Posterior vena cava (tissue), 2 donors: ENCODE results near the gene RNF224. TPM values are rescaled to one million over a fixed set of nuclear protein-coding genes. Genes with fewer than 3 reads are reported as not detected.

Experiments
- DNase-seq: peaks from one replicate; pipeline ENCODE4 v3.0.0-alpha.2; 2020; ENCODE audit warnings: low spot score
- intact Hi-C, 2 donors: fragments of 100-400 bp; cut with DNase I; formaldehyde crosslinking; loops; one replicate each; pipeline versions ENCODE4 v1.14.1 to v1.14.2; 2022 to 2023
- total RNA-seq, 2 donors: library from RNA; stranded (reverse); fragmentation: NEBNext Ultra II Directional; extraction: Animal tissue kit (Norgen Biotek cat#: 25700); gene quantifications; one replicate each; pipeline ENCODE4 v1.2.1, GENCODE V29; 2021
- donor health status: DM: yes; HTN: yes; CAD: no.
- donor health status: DM: yes; HTN: yes; CAD: no.

RNF224 gene
- total RNA-seq, 2 donors from 2014 or later = not detected

DNA sequence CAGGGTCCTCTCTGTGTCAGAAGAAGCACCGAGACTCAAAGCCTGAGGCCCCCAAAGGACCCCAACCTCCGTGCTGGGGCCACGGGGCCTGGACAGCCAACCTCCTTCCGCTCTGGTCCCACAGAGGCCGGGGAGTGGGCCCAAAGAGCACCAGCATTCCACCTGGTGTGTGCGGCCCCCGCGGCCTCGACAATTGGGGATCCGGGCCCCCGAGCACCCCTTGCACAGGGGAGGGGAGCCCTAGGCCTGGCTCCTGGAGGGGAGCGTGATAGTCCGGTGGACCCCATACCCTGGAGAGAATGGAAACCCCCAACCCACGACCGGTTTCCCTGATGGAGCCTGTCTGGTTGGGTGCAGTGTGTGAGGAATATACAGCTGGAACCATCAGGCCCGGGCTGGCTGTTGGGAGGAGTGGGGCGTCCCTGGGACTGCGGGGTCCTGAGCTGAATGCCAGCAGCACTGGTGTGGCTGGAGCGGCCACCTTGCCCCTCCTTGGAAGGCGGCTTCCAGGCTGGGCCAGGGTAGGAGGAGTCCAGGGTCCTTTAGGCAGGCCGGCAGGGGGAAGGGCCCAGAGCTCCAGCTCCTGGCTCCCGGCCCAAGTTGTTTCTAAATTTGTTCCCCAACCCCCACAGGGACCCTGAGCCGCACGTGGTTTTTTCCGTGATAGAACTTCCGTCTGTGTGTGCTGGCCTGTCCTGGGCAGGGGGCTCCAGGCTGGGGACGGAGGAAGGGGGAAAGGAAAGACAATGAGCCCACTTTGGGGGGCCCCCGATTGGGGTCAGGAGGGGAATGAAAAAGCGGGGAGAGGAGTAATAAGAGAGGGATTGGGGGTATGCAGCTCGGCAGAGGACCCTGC, 49.4 kb downstream of the RNF224 start:
- no peak for DNase-seq
- intact Hi-C loops = no loop called here

DNA sequence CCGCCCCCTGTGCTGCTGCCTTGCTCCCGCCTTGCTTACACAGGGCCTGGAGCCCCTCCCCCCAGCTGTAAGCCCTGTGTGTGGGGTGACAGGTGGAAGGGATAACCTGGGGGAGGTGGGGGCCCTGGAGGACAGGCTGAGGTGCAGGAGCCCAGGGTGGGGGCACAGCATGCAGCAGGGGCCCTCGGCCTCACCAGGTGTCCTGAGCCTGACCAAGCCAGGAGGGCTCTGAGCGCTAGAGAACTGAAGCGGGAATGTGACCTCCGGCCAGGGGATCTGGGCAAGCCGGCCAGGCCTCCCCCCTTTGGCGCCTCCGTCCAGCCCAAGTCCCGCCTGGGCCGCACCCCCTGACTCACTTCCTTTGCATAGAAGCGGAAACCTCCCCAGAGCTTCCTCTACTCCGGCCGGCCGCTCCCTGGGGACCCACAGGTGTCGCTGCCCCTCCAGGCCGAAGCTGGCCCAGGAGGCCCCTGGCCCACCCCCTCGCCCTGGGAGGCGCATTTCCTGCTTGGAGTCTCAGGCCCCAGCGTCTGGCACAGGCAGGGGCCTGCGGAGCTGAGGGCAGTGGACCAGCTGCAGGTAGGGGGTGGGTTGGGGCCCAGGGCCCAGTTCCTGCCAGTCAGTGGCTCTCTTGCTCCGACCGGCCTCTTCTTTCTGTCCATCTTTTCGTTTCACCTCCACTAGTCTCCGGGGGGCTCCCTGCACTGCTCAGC, 50.2 kb downstream of the RNF224 start, which contains the start of gene TOR4A:
TSS of gene TOR4A (plus strand) at position 398 of the 713 bp plus-strand sequence. CDS start 964 bp downstream, outside the sequence.
- intact Hi-C loops = no loop called here
- DNase-seq = peak; percentile 95

DNA sequence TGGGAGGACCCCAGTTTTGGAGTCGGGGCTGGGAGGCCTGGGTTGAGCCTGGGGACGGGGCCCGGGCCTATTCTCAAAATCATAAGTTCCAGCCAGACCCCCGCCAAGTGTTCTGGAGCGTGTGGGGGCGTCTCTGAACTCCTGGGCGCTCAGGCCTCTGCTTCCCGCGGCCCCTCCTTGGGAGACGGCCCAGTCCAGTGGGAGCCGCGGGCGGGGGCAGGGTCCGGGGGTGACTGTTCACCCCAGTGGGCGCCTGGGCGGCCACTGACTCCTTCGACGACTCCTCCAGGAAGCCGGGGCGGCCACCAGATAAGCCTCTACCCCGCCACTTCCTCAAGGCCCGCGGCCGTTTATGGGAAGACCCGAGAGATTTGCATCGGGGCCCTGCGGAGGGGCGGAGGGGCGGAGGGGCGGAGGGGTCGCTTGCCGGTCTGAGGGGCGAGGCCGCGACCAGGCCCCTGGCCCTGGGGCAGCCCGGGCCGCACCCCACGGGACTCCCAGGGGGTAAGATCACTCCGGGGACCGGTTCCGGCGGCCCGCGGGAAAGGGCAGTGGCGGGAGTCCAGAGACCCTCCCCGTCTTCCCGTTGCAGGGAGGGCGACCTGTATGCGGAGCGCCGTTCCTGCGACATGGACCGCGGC, 50.9 kb downstream of the RNF224 start:
- no peak for DNase-seq
- intact Hi-C loops = no loop called here

Other genes with a start within 250 kb of the RNF224 start
- 100 to 1,000 TPM; 475 to 547 TPM for gene PTGDS, start 250.0 kb upstream of the RNF224 start, total RNA-seq
- 1 to 10 TPM; 2.0 to 2.4 TPM for gene LCNL1, start 244.5 kb upstream of the RNF224 start, total RNA-seq
- gene PAXX, start 235.1 kb upstream of the RNF224 start, total RNA-seq = 10 to 100 TPM; 23.1 to 25.4 TPM
- 1 to 10 TPM; 1.9 to 3.8 TPM for gene CLIC3, start 230.9 kb upstream of the RNF224 start, total RNA-seq
- gene ABCA2, start 199.3 kb upstream of the RNF224 start, total RNA-seq = 10 to 100 TPM; 30.8 to 32.8 TPM
- under 1 TPM; 0.24 to 0.32 TPM for gene FUT7, start 195.4 kb upstream of the RNF224 start, total RNA-seq
- 100 to 1,000 TPM; 129 to 133 TPM for gene NPDC1, start 181.3 kb upstream of the RNF224 start, total RNA-seq
- 1 to 10 TPM in 1 of 2 donors, under 1 TPM in 1; 0.48 to 1.2 TPM for gene ENTPD2, start 173.4 kb upstream of the RNF224 start, total RNA-seq
- gene SAPCD2, start 156.9 kb upstream of the RNF224 start, total RNA-seq = under 1 TPM; 0.33 to 0.42 TPM
- 10 to 100 TPM; 15.2 to 20.5 TPM for gene UAP1L1, start 150.0 kb upstream of the RNF224 start, total RNA-seq
- 10 to 100 TPM; 32.0 to 44.3 TPM for gene MAN1B1, start 140.5 kb upstream of the RNF224 start, total RNA-seq
- gene DPP7, start 112.8 kb upstream of the RNF224 start, total RNA-seq = 100 to 1,000 TPM; 108 to 128 TPM
- not detected for gene GRIN1, start 88.3 kb upstream of the RNF224 start, total RNA-seq
- not detected for gene LRRC26, start 57.5 kb upstream of the RNF224 start, total RNA-seq
- gene TMEM210, start 55.4 kb upstream of the RNF224 start, total RNA-seq = not detected
- 10 to 100 TPM; 39.1 to 42.3 TPM for gene ANAPC2, start 38.9 kb upstream of the RNF224 start, total RNA-seq
- gene SSNA1, start 38.8 kb upstream of the RNF224 start, total RNA-seq = 10 to 100 TPM; 40.4 to 44.6 TPM
- gene TPRN, start 26.8 kb upstream of the RNF224 start, total RNA-seq = 1 to 10 TPM; 4.2 to 8.8 TPM
- 10 to 100 TPM; 24.8 to 25.2 TPM for gene TMEM203, start 21.9 kb upstream of the RNF224 start, total RNA-seq
- 1 to 10 TPM; 6.7 to 8.1 TPM for gene NDOR1, start 21.8 kb upstream of the RNF224 start, total RNA-seq
- 1 to 10 TPM; 2.3 to 2.7 TPM for gene RNF208, start 5.3 kb upstream of the RNF224 start, total RNA-seq
- under 1 TPM in 1 of 2 donors, not detected in 1; 0.32 TPM for gene CYSRT1, start 2.3 kb upstream of the RNF224 start, total RNA-seq
- not detected for gene SLC34A3, start 3.4 kb downstream of the RNF224 start, total RNA-seq
- 100 to 1,000 TPM; 178 to 185 TPM for gene TUBB4B, start 13.8 kb downstream of the RNF224 start, total RNA-seq
- not detected for gene STPG3, start 23.8 kb downstream of the RNF224 start, total RNA-seq
- gene NELFB, start 27.8 kb downstream of the RNF224 start, total RNA-seq = 10 to 100 TPM; 33.3 to 36.7 TPM
- 1 to 10 TPM; 5.3 to 7.0 TPM for gene TOR4A, start 50.2 kb downstream of the RNF224 start, total RNA-seq
- gene NRARP, start 74.8 kb downstream of the RNF224 start, total RNA-seq = 1 to 10 TPM; 5.6 to 9.0 TPM
- gene EXD3, start 195.7 kb downstream of the RNF224 start, total RNA-seq = 10 to 100 TPM; 13.9 to 14.6 TPM
- 1 to 10 TPM; 2.0 to 2.7 TPM for gene NOXA1, start 195.9 kb downstream of the RNF224 start, total RNA-seq
- not detected for gene ENTPD8, start 213.9 kb downstream of the RNF224 start, total RNA-seq
- 10 to 100 TPM; 47.6 to 55.5 TPM for gene NSMF, start 231.8 kb downstream of the RNF224 start, total RNA-seq